ENCODE measurements around the gene PPP6R3. TPM values are rescaled to one million over a fixed set of nuclear protein-coding genes. Genes with fewer than 3 reads are reported as not detected.

The PPP6R3 gene
- total and polyA plus RNA-seq, 2 of the 8 experiments (the other 6 are each of a cell fraction or from before 2014, with no cell fraction given): 44.6 to 150 TPM

DNA sequence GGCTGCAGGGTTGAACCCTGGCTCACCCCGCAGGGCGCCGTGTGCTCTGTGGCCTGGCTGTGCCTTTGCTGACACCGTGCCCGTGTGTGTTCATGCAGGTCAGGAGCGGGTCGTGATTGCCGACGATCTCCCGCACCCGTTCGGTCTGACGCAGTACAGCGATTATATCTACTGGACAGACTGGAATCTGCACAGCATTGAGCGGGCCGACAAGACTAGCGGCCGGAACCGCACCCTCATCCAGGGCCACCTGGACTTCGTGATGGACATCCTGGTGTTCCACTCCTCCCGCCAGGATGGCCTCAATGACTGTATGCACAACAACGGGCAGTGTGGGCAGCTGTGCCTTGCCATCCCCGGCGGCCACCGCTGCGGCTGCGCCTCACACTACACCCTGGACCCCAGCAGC lies 47.0 kb upstream of the PPP6R3 start (continued):
- TF ChIP-seq SIRT6 (IDR thresholded peaks at IDR 0.05; ENCODE audit: low read length) (no peak), POU5F1 (IDR thresholded peaks at IDR 0.05; ENCODE audit: low read depth, low read length) (no peak), SUZ12 (IDR thresholded peaks at IDR 0.05; ENCODE audit: low read length) (no peak), EZH2 (IDR thresholded peaks at IDR 0.05; ENCODE audit: low read depth, low read length, severe bottlenecking) (no peak), SIN3A (conservative IDR thresholded peaks at IDR 0.05 in 1 of 2, IDR thresholded peaks at IDR 0.05 in 1 of 2; ENCODE audit: low read depth in 1 of 2, low read length in 2 of 2) (no peak)
